K562 treated with DMSO at 1 percent for 4 hours (cell line): ENCODE data around the gene KERA. TPM values are rescaled to one million over a fixed set of nuclear protein-coding genes. Genes with fewer than 3 reads are reported as not detected.

Source experiments
- total RNA-seq: library from RNA; unstranded; fragments of 300-600 nt; gene quantifications from 2 replicates; pipeline ENCODE4 v1.2.3, GENCODE V29; 2022; ENCODE audit not compliant: insufficient read depth

Gene KERA
- total RNA-seq = not detected in 2 replicates

GRCh38 chr12:91057368-91058165 lies at the start of gene KERA:
Gene KERA, minus strand, starts transcription at chr12:91058024. Its CDS starts 1,743 bp downstream, at chr12:91056281.

DNA sequence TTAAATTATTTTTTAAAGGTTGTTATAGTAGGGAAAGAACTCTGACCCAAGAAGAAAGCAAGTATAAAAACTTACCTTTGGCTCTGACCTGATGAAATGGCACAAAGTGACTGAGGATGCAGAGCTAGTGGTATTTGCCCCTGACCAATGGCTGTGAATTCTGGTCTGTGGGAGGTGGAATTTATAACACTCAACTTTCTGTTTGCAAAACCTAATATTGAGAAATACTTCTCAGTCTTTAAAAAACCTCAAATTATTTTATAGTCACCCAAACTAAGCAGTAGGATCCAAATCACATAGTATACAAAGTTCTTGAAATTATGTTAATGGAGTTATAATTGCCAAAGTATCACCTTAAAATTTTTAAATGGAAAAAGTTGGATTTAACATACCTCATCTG lies 53.0 kb downstream of the KERA start, which contains the start of gene EPYC:
EPYC (minus strand) TSS at position 101 of the 400 bp plus-strand sequence. CDS start 2,407 bp downstream, outside the sequence.

Other genes starting within 250 kb of the KERA start
- gene CCER1, start 102.8 kb downstream of the KERA start, total RNA-seq = not detected in 2 replicates
- gene EPYC, start 53.1 kb downstream of the KERA start, total RNA-seq = not detected in 2 replicates
- gene LUM, start 53.5 kb upstream of the KERA start, total RNA-seq = not detected in 2 replicates
- gene DCN, start 124.8 kb upstream of the KERA start, total RNA-seq = not detected in 2 replicates